ENCODE measurements around the gene FZD7.
A peak's percentile ranks its signal among the peaks of the same experiment; 100 is the strongest.

FZD7 gene

DNA sequence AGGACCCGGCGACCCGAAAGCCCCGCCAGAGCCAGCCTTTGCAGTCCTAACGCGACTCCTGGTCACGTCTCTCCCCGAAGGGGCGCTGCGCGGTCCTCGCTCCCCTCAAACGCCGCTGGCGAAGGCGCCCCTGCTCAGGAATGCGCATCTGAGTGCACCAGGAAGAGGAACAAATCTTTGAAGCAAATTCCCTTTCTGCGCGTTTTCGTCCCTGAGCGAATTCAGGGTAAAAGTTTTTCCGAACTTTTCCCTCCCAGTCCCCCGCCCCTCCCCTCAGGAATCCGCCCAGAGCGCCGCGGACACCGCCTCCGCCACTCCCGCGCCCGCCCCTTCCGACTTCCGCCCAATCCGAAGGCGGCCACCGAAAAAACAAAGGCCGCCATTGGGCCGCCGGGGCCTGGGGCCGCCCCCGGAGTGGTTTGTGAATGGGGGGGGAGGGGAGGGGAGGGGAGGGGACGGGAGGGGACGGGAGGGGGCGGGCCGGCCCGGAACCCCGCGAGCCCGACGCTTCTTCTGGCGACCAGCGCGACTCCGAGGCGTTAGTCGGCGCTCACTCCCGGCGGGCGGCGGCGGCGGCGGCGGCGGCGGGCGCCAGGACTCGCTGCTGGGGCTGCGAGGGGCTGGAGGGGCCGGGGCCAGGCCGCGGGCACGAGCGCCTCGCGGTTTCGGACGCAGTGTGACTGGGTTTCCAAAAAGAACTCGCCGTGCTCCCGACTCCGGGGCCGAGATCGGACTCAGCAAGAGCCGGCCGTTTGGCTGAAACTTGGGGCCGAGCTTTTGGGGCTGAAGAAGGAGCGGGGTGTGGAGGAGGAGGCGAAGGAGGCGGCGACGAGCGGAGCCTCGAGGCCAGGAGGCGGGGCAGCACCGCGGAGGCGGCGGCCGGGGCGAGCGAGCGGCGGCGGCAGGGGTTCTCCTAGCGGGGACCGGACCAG is at the start of gene FZD7:
TSS of gene FZD7 (plus strand) at position 539 of the 932 bp plus-strand sequence. CDS start 793 bp downstream, outside the sequence.
- peak; percentile 74 for DNase-seq (ENCODE audit: low read depth)

DNA sequence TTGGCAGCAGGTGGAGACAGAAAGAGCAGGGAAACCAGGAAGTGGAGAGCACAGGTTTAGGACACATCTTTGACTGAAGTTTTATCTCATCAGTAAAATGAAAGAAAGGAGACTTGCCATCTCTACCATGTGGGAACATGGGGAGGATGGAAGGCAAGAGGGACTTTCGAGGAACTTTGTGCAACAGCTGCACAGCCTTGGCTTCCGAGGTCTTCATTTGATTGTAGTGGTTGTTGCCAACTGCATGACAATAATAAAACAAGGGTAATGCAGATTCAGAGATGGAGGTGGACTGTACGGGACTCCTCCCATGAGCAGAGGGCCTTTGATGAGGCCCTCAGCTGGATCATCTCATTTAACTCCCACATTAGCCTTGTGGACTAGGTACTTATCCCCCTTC is 49.3 kb upstream of the FZD7 start:
- no peak for DNase-seq (ENCODE audit: low read depth)

DNA sequence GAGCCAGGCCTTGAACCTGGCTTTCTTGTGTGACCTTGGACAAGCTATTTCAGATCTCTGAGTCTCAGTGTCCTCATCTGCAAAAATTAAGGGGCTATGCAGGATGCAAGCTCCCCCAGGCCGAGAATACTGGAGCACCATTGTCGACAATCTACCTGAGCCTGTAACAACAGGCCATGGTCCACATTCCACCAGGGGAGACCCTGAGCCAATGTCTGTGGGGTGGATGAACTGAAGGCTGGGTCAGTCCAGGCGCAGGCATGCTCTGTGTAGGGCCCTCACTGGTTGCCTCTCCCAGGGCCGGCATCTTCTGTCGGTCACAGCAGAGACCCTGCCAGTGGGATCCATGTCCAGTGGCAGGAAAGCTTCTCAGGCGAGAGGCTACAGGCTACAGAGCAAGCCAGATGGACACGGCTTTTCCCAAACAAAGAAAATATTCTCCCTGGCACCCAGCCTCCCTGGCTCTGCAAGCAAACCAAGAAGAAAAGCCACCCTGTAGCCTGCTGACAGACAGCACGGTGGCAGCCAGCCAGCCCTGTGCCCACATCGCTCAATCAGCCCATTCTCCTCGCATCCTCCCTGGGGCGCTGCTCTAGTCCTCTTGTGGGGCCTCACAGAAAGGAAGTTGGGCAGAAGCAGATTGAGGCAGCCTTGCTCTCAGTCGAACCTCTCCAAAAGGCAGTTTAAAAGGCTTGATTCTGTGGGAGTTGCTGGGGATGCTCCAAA is 48.7 kb upstream of the FZD7 start:
- no peak for DNase-seq (ENCODE audit: low read depth)

DNA sequence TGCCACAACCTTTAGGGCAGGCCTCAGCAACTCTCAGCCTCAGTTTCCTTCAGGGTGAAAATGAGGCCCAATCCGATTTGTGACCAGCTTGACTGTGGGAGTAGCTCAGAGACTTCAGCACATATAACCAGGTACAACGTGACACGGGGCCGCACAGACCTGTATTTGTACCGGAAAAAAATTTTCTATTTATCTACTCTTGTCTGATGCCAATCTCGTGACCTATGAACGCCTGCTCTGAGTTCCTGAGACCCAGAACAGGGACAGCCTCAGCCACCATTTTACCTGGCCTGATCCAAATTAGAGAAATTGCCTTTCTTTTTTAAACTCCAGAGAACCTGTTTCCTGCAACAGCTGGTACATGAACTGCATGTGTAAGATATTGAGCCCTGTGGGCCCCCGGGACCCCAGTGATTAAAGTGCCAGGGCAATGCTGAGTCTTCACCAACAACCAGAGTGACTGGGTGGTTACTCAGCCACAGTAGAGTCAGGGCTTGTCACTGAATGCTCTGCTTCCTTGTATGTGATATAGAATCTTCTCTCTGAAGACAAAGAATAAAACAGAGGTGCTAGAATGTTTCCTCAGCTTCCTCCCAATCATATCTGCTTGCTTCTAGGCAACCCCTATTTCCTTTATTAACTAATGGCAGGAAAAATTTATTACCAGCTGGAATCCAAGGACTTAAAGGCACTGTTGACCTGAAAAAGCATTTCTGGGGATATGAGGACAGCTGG is 47.8 kb upstream of the FZD7 start:
- DNase-seq (ENCODE audit: low read depth): no peak

DNA sequence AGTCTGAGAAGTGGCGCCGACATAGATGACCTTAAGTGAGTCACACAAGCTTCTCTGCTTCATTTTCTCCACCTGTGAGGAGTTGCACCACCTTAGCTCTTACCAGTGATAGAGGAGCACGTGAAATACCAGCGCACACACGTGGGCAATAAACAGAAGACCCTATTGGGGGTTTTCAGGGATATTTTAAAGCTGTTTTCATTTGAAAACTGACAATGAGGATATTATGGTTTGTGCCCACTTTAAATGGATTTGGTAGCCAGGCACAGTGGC is 47.3 kb upstream of the FZD7 start:
- no peak for DNase-seq (ENCODE audit: low read depth)

DNA sequence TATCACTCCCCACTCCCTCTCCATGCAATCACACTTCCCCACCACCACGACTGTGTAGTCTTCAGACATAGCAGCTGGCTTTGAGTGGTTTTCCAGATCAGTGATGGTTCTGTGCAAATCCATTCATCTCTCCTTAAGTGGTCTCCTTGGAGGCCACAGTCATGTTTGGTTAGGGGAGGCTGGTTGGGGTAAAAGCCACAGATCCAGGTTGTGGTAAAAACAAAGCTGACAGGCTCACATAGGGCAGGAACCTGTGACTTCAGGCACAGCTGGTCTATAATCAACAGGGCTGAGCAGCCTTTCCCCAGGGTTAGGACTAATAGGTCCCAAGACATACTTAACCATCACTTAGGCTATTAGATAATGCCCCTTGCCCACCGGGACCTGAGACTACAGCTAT is 46.2 kb upstream of the FZD7 start:
- DNase-seq (ENCODE audit: low read depth): no peak

DNA sequence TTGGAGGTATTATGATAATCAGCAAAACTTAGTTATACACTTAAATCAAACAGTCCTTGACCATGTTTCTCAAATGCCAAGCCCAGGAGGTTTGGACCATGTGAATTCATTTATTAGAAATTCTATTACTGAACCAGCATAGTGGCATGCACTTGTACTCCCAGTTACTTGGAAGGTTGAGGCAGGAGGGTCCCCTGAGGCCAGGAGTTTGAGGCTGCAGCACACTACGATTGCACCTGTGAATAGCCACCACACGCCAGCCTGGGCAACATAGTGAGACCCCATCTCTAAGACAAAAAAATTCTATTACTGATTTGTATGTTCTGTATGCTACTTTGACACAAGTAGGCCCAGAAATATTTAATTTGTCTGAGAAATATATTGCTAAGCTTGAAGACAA is 43.6 kb upstream of the FZD7 start:
- no peak for DNase-seq (ENCODE audit: low read depth)

DNA sequence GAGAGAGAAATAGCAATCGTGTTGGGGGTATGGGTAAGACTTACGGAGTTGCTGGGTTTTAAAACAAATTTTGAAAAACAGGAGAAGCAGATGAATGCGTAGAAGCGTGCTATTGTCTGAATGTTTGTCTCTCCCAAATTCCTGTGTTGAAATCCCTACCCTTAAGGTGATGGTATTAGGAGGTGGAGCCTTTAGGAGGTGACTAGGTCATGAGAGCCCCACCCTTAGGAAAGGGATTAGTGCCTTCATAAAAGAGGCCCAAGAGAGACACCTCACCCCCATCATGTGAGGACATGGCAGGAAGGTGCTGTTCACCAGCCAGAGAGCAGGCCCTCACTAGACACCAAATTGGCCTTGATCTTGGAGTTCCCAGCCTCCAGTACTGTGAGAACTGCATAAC is 40.7 kb upstream of the FZD7 start:
- DNase-seq (ENCODE audit: low read depth): no peak

DNA sequence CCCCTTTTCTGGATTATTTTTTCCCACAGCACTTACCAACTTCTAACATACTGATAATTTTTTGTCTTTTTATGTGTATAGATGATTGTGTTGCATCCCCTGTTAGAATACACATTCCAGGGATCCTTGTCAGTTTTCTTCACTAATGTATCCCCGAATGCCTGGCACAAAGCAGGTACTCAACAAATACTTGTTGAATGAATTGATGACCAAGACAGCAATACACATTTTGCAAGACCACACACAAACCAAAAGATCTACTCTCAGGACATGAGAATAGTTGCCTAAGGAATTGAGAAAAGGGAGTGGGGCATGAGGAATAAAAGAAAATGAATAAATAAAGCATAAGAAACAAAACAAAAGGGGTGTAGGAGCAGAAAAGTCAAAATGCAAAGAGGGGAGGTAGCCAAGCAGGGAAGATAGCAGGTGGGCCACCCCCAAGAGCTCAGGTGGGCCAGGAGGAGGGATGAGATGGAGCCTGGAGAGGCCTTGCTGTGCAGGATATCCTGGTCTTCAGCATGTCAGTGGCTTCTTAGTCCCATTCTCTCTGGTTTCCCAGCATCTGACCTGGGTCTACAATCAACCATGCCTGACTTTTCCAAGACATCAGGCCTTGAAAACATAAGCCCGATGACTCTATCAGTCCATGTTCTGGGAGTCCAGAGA is 38.5 kb upstream of the FZD7 start:
- no peak for DNase-seq (ENCODE audit: low read depth)

DNA sequence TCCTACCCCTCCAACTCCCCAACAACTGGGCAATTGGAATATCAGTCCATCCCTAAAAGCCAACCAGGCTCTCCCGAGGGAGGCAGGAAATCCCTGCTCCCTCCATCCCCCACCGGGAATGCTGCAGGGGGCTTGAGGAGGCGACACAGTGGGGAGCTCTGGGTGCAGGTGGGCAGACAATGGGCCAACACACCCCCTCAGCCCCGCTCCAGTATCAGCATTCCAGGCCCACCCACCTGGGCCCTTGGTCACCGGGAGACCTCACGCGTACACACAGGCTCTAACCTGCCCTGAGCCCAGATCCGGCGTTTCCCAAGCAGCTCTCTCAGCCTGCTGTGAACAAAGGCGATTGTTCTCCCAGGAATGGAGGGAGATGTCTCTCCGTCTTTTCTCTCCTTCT is 37.6 kb upstream of the FZD7 start:
- no peak for DNase-seq (ENCODE audit: low read depth)

DNA sequence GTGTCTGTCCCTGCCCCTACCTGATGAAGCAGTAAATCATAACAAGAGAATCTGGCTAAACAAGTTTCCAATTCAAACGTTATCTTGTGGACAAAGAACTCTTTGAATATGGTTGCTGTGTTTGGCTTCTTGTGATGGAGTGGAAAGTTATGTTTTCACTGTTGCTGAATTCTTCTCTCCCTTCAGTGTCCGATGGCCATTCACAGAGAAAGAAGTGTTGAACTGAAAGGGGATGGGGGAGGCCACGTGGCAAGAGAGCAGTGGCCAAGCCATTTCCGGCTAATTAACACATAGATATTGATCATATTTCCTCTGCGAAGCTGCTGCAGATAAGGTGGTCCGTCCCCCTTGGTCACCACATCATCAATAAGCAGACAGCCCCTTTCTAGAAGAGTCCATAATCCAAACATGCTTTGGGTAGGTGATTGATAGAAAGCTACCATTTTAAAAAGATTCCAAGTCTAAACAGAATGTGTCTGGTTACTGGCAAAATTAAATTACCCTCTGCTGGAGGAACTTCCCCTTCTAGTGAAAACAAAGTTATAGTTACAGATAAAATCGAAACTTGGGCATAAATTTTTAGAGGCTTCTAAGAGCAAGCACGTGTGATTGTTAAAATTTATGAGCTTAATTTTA is 36.9 kb upstream of the FZD7 start:
- no peak for DNase-seq (ENCODE audit: low read depth)

DNA sequence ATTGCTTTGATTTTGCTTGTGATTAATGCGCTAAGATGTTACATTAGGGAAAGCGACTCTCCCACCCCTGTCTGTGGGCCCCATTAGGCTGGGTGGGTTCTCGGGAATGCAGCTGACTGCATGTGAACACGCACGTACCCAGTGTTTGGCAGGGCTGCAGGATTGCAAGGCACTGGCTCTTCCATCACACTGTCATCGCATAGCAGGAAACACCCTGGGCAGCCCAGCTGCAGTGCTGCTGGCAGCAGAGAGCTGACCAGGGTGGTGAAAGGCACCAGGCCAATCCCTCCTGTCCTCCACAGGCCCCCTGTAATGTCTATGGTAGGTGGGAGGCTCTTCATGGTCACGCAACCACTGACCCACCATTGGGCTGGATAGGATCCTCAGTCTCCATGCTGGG is 34.4 kb upstream of the FZD7 start:
- DNase-seq (ENCODE audit: low read depth): no peak

DNA sequence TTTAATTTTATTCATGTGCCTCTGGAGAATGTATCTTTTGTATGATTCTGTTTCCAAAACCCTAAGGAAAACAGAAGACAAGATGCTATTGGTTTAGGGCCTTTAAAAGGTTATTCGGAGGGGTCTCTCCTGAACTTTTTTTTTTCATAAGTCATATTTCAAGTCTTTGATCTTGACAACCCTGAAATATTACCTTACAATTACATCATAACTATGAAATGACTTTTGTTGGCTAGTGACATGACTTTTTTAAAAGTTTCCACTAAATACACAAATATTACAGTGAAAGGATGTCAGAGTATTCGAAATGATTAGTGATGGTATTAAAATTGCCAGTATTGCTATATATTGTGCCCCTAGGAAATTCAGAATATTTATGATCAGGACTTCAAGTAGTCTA is 31.8 kb upstream of the FZD7 start:
- no peak for DNase-seq (ENCODE audit: low read depth)

DNA sequence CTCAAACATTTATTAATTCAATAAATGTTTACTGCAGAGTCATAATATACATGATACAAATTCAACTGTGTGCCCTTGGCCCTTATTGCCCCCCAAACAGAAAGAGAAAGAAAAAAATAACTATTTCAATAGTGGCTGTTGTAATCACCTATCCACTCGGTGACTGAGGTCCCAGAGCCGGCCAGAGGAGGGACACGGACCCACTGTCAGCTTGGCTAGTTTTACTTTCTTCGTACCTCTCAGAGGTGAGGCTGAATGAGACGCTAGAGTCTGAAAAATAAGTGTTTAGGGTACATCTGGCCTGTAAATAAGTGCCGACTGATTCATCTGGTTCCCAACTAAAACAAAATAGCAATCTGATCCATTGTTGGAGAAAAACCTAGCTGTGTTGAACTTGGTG is 31.3 kb upstream of the FZD7 start:
- DNase-seq (ENCODE audit: low read depth): no peak

DNA sequence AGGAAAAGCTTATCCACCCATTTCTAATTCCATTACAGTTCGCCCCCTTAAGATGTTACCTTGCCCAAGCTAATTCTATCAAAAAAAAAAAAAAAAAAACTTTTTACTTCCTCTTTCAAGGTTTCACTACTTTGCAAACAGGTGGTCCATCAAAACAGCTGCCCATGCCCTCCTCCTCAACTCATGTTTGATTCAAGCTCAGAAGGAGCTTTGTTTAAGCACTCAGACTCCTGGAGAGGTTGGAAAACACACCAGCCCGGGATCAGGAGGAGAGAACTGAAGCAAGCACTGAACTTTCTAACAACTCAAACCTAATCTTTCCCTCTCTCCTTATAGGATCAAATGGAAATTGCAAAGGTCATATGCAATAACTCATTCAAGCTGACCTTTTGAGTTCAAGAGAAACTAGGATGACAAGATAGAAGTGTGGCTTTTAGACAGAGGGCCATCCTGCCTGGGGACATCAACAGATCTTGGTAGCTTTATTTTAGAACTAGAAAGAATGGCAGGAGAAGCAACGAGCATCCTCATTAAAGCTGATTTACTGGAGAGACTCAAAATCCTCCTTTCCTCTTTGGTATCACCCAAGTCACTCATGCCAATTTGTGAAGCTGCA is 28.3 kb upstream of the FZD7 start:
- no peak for DNase-seq (ENCODE audit: low read depth)

DNA sequence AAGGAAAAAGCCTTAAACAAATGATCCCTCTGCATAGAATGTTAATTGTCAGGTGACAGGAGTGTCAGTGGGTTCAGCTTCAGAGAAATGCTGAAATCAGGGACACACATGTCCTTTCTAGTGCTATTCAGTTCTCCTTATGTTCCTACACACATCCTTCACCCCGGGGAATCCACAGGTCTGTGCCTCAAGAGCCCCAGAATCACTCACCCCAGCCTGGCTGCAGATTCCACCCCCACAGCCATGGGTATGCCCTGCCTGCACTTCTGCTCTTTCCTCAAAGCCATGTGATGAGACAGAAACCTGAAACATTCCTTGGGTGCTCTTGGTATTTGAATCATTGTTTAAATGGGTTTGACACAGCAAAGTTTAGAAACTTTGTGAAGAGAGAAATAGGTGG is 27.4 kb upstream of the FZD7 start:
- no peak for DNase-seq (ENCODE audit: low read depth)

DNA sequence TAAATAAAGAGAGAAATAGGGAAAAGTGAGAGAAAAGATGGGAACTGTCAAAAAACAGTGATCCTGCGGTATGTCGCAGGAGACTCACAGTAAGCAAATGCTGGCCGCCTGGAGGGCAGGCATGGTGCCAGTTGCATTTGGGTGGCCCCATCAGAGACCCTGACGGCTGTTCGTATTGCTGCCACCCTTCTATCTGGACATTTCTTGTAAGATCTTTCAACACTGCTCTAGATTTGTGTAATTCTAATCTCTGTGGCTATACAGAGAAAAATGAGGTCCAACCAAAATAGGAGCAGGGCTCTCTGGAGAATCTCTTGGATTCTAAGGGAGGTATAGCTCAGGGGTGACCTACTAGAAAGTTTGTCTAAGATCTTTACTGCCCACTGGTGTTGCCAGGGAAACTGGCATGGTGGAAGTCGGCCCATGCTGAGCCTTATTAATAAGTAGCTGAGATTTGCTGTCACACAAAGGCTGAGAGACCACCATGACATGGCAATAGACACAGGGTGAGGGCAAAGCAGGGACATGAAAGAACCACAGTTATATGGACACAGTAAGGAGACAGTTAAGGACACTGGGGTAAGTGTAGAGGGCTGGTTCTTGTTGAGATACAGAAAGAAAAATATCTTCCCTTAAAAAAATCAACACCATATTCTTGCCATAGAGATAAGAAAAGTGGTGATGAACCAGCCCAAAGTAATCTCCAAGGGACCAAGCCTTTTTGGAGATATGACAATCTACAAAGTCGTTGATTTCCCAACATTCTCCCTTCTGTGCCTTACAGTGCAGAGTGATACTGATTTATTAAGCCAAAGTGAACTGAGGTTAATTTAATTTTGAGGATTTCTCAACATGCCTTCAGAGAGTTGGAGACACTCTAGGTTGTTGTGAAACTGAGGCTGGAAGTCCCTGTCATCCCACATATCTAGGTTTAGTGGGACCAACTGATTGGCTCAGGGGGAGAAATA is 26.4 kb upstream of the FZD7 start:
- DNase-seq (ENCODE audit: low read depth): no peak

DNA sequence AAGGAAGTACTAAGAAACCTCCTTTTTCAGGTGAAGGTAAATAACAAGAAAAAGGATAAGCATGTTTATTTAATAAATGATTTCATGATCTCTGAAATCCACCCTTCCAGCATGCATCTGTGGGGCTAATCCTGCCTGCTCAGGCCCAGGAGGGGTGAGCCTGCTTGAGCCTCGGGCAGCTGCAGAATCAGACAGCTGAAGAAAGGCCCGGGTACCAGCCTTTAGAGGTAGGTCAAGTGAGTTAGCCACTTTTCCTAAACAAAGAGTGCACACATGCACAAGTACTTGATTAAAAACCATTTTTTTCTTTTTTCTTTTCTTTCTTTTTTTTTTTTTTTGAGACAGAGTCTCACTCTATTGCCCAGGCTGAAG is 25.7 kb upstream of the FZD7 start:
- no peak for DNase-seq (ENCODE audit: low read depth)

DNA sequence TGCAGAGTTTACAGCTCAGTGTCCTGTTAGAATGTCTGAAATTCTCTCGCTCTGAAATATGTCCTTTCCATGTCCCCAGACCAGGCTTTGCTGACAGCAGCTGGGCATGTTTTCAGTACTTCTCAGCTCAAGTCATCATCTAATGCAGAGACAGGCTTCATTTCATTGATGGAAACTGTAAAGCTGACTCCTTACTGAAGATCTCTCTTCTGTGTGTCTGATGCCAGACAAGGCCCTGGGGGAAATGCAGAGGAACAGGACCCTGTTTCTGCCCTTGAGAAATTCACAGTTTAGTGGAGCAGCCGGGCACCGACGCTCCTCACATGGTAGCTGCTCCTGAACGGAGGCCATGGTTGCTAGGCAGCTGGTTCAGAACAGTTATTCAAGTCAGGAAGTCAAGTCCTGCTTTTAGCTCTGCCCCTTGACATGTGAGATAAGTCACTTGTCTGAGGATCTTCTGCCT is 24.6 kb upstream of the FZD7 start:
- no peak for DNase-seq (ENCODE audit: low read depth)

DNA sequence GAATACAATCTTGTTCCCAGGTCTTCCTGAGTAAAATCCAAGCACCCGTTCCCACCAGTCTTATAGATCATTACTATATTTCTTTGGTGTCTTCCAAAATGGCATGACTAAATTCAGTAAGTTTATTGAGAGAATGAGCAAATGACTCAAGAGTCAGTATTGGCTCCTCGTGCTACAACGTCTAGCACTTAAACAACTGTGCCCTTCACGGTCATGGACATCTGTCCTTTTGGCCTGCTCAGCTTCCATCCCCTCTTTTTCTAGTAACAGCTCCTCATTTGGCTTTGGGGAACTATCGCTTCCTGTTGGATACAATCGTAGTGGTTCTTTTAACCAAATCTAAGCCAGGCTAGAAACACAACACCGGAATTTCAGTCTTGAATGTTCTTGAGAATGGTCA is 24.1 kb upstream of the FZD7 start:
- no peak for DNase-seq (ENCODE audit: low read depth)
